Loucy (cell line): ENCODE measurements around the gene PAX7.

Experiments
- CTCF ChIP-seq: fragments of 200-600 bp; sonication (generic); conservative IDR thresholded peaks from 2 replicates; pipeline ENCODE4 v1.5.1; 2014; ENCODE audit warnings: mild to moderate bottlenecking, antibody characterized with exemption, low read length
- EZH2phosphoT487 ChIP-seq: fragments of 200-600 bp; IDR thresholded peaks from 2 replicates; pipeline ENCODE4 v1.6.1; 2018; ENCODE audit warnings: antibody characterized with exemption, mild to moderate bottlenecking, moderate library complexity, borderline replicate concordance

DNA sequence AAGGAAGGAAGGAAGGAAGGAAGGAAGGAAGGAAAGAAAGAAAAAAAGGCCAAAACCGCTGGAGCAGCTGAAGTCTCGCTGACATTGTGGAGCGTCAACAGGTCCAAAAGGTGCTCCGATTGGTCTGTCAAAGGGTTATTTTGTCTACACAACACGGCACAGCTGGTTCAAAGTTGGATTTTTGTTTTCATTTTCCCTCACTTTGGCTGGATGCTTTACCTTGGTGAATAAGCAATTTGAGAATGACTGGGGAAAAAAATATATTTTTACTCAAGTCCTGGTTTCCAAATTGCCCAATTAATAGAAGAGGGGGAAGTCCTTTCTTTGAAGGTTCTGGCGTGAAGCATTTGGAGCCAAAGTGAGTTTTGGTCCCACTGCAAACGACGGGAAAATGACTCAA, 19.3 kb upstream of the PAX7 start:
- TF ChIP-seq CTCF, result no peak
- no peak for TF ChIP-seq EZH2phosphoT487
